T-helper 2 cell treated with Interferon-gamma antibody and Interleukin-4, amounts not matched to agents 100 ng/mL and 5 ng/mL, for 36 hours (primary cell): ENCODE results near the gene C1QB. TPM values are rescaled to one million over a fixed set of nuclear protein-coding genes. Genes with fewer than 3 reads are reported as not detected.
"Not testable (repeated sequence)": the region's sequence is repeated elsewhere in the genome, so short reads cannot be mapped to it uniquely, and the experiment has no call there.

Experiments used
- intact Hi-C: fragments of 100-400 bp; cut with micrococcal nuclease; formaldehyde crosslinking; loops from one replicate; pipeline ENCODE4 v1.15.1; 2023
- total RNA-seq: library from RNA; stranded (reverse); gene quantifications from 2 replicates; pipeline ENCODE4 v1.2.3, GENCODE V29; 2022

Gene C1QB
- total RNA-seq, 1 donor from 2014 or later, result not detected

- intact Hi-C loops, result no loop called here
Measured at GRCh38 chr1:22662318-22662717, 9.3 kb downstream of the C1QB start.

GRCh38 chr1:22662986-22663408 is 10.0 kb downstream of the C1QB start:
- intact Hi-C loops, result no loop called here

- intact Hi-C loops, result no loop called here
Measured at GRCh38 chr1:22665752-22666151, 12.7 kb downstream of the C1QB start.

- intact Hi-C loops, result no loop called here
Measured at GRCh38 chr1:22666412-22666811, 13.4 kb downstream of the C1QB start.

- intact Hi-C loops, result not testable (repeated sequence)
Measured at GRCh38 chr1:22668840-22669239, 15.8 kb downstream of the C1QB start.

- intact Hi-C loops, result no loop called here
Measured at GRCh38 chr1:22670352-22670975, 17.4 kb downstream of the C1QB start.

GRCh38 chr1:22671999-22672398 is 19.0 kb downstream of the C1QB start:
- intact Hi-C loops, result no loop called here

- intact Hi-C loops, result no loop called here
Measured at GRCh38 chr1:22673486-22674409, 20.7 kb downstream of the C1QB start.

GRCh38 chr1:22674410-22674749 is 21.3 kb downstream of the C1QB start:
- intact Hi-C loops, result no loop called here

- intact Hi-C loops, result not testable (repeated sequence)
Measured at GRCh38 chr1:22676151-22676550, 23.1 kb downstream of the C1QB start.

GRCh38 chr1:22676916-22677583 is 24.0 kb downstream of the C1QB start:
- intact Hi-C loops, result no loop called here

GRCh38 chr1:22677931-22678896 is 25.2 kb downstream of the C1QB start:
- intact Hi-C loops, result no loop called here

GRCh38 chr1:22680726-22681125 is 27.7 kb downstream of the C1QB start:
- intact Hi-C loops, result no loop called here

- intact Hi-C loops, result no loop called here
Measured at GRCh38 chr1:22681556-22682276, 28.7 kb downstream of the C1QB start.

- intact Hi-C loops, result no loop called here
Measured at GRCh38 chr1:22683547-22683946, 30.5 kb downstream of the C1QB start.

GRCh38 chr1:22685591-22686059 is 32.6 kb downstream of the C1QB start:
- intact Hi-C loops, result no loop called here

GRCh38 chr1:22687191-22687590 is 34.2 kb downstream of the C1QB start:
- intact Hi-C loops, result no loop called here

GRCh38 chr1:22688466-22688865 is 35.4 kb downstream of the C1QB start:
- intact Hi-C loops, result no loop called here

- intact Hi-C loops, result no loop called here
Measured at GRCh38 chr1:22689505-22689904, 36.5 kb downstream of the C1QB start.

- intact Hi-C loops, result no loop called here
Measured at GRCh38 chr1:22691031-22691753, 38.2 kb downstream of the C1QB start.
